Stimulated activated CD4-positive, alpha-beta T cell treated with anti-CD3 and anti-CD28 coated beads, Interleukin-2, amount 100 ng/mL, for 24 hours (primary cell): ENCODE data around the gene HM13.
A peak's percentile ranks its signal among the peaks of the same experiment; 100 is the strongest.
"Not testable (repeated sequence)": the region's sequence is repeated elsewhere in the genome, so short reads cannot be mapped to it uniquely, and the experiment has no call there.

ENCODE experiments used
- DNase-seq, 2 donors: peaks; one replicate each; pipeline ENCODE4 v3.0.0-alpha.2; 2020

The HM13 gene

GRCh38 chr20:31543966-31544598 lies 29.8 kb downstream of the HM13 start:
- no peak for DNase-seq

- DNase-seq = no peak
These were observed 30.4 kb downstream of the HM13 start for GRCh38 chr20:31544600-31544999.

- not testable (repeated sequence) for DNase-seq
These were observed 31.4 kb downstream of the HM13 start for GRCh38 chr20:31545621-31546040.

GRCh38 chr20:31547017-31547675 lies 32.9 kb downstream of the HM13 start:
- DNase-seq = peak; percentile 80 to 82

- DNase-seq = no peak
These were observed 33.6 kb downstream of the HM13 start for GRCh38 chr20:31547720-31548298.

GRCh38 chr20:31548820-31549512 lies 34.7 kb downstream of the HM13 start:
- no peak for DNase-seq

GRCh38 chr20:31549513-31549880 lies 35.3 kb downstream of the HM13 start:
- no peak for DNase-seq

GRCh38 chr20:31550099-31550498 lies 35.9 kb downstream of the HM13 start:
- no peak for DNase-seq

GRCh38 chr20:31551163-31552081 lies 37.2 kb downstream of the HM13 start:
- no peak for DNase-seq

GRCh38 chr20:31555203-31555775 lies 41.0 kb downstream of the HM13 start:
- no peak for DNase-seq

- no peak for DNase-seq
These were observed 45.5 kb downstream of the HM13 start for GRCh38 chr20:31559704-31560093.

GRCh38 chr20:31560094-31560745 lies 46.0 kb downstream of the HM13 start:
- peak; percentile 82 to 83 for DNase-seq

- DNase-seq = no peak
These were observed 46.7 kb downstream of the HM13 start for GRCh38 chr20:31560746-31561598.

- DNase-seq = no peak
These were observed 48.0 kb downstream of the HM13 start for GRCh38 chr20:31562241-31562640.

GRCh38 chr20:31564284-31564683 lies 50.0 kb downstream of the HM13 start:
- no peak for DNase-seq

- DNase-seq = no peak
These were observed 51.6 kb downstream of the HM13 start for GRCh38 chr20:31565699-31566318.

- no peak for DNase-seq
These were observed 52.0 kb downstream of the HM13 start for GRCh38 chr20:31566319-31566657.

- DNase-seq = no peak
These were observed 52.6 kb downstream of the HM13 start for GRCh38 chr20:31566658-31567379.

GRCh38 chr20:31567380-31567720 lies 53.1 kb downstream of the HM13 start:
- no peak for DNase-seq
